Neural crest cell (in vitro differentiated cells): ENCODE measurements around the gene SLMAP. TPM values are rescaled to one million over a fixed set of nuclear protein-coding genes. Genes with fewer than 3 reads are reported as not detected.

ENCODE experiments used
- DNase-seq: peaks from one replicate; pipeline ENCODE4 v3.0.0; 2021; ENCODE audit warnings: low read depth, mixed read lengths, low spot score
- H3K27ac Mint-ChIP-seq: one replicate; pipeline ENCODE4 v1.8.0; 2021; ENCODE audit warnings: mild to moderate bottlenecking, mixed read lengths; ENCODE audit not compliant: unreplicated experiment
- H3K27me3 Mint-ChIP-seq: 2 replicates; pipeline ENCODE4 v1.8.0; 2021; ENCODE audit warnings: low read depth, mild to moderate bottlenecking, mixed read lengths
- H3K36me3 Mint-ChIP-seq: 2 replicates; pipeline ENCODE4 v1.8.0; 2021; ENCODE audit warnings: low read depth, mild to moderate bottlenecking, mixed read lengths
- H3K4me1 Mint-ChIP-seq: 2 replicates; pipeline ENCODE4 v1.8.0; 2021; ENCODE audit warnings: mixed read lengths
- H3K4me3 Mint-ChIP-seq: one replicate; pipeline ENCODE4 v1.8.0; 2021; ENCODE audit warnings: mild to moderate bottlenecking, mixed read lengths
- H3K9me3 Mint-ChIP-seq: 2 replicates; pipeline ENCODE4 v1.8.0; 2021; ENCODE audit warnings: mixed read lengths
- CTCF ChIP-seq: fragments of 200-600 bp; sonication (generic); conservative IDR thresholded peaks from 2 replicates; pipeline ENCODE4 v1.5.0; 2021; ENCODE audit warnings: antibody characterized with exemption, mild to moderate bottlenecking
- total RNA-seq: library from RNA; stranded (reverse); gene quantifications from 2 replicates; pipeline ENCODE4 v1.2.1, GENCODE V29; 2021

SLMAP gene
- total RNA-seq, 1 donor from 2014 or later = 45.7 TPM

GRCh38 chr3:57973715-57974477, 217.8 kb downstream of the SLMAP start:
- H3K27ac Mint-ChIP-seq = no peak overlapping the region
- peaks cover 21% of the 10 kb centered on the region for H3K4me1 Mint-ChIP-seq
- H3K4me3 Mint-ChIP-seq = no peak overlapping the region
- no peaks in the 10 kb centered on the region for H3K27me3 Mint-ChIP-seq
- DNase-seq = no peak
- no peaks in the 10 kb centered on the region for H3K9me3 Mint-ChIP-seq
- no peak for TF ChIP-seq CTCF
- no peaks in the 10 kb centered on the region for H3K36me3 Mint-ChIP-seq

GRCh38 chr3:57974796-57975388, 218.8 kb downstream of the SLMAP start:
- no peak for TF ChIP-seq CTCF
- Mint-ChIP-seq H3K27ac (no peak overlapping the region), H3K4me1 (peaks cover 16% of the 10 kb centered on the region), H3K36me3 (no peaks in the 10 kb centered on the region), H3K9me3 (no peaks in the 10 kb centered on the region), H3K4me3 (no peak overlapping the region), H3K27me3 (no peaks in the 10 kb centered on the region)
- no peak for DNase-seq

- peaks cover 11% of the 10 kb centered on the region for H3K4me1 Mint-ChIP-seq
- H3K36me3 Mint-ChIP-seq = no peaks in the 10 kb centered on the region
- peak; percentile 4 for TF ChIP-seq CTCF
- no peak overlapping the region for H3K4me3 Mint-ChIP-seq
- no peaks in the 10 kb centered on the region for H3K27me3 Mint-ChIP-seq
- no peak overlapping the region for H3K27ac Mint-ChIP-seq
- no peak for DNase-seq
- H3K9me3 Mint-ChIP-seq = no peaks in the 10 kb centered on the region
Observed at GRCh38 chr3:57977818-57978235, 221.7 kb downstream of the SLMAP start.

GRCh38 chr3:57978316-57978715, 222.2 kb downstream of the SLMAP start:
- H3K36me3 Mint-ChIP-seq = no peaks in the 10 kb centered on the region
- TF ChIP-seq CTCF = no peak
- H3K27ac Mint-ChIP-seq = no peak overlapping the region
- no peak for DNase-seq
- H3K9me3 Mint-ChIP-seq = no peaks in the 10 kb centered on the region
- H3K4me1 Mint-ChIP-seq = peaks cover 14% of the 10 kb centered on the region
- H3K4me3 Mint-ChIP-seq = no peak overlapping the region
- no peaks in the 10 kb centered on the region for H3K27me3 Mint-ChIP-seq

Other genes starting within 250 kb of the SLMAP start
- gene DNAH12, start 212.0 kb upstream of the SLMAP start, total RNA-seq = 0.09 and 0.34 TPM in 2 replicates
- gene PDE12, start 200.0 kb upstream of the SLMAP start, total RNA-seq = 19.5 and 20.0 TPM in 2 replicates
- gene ARF4, start 159.0 kb upstream of the SLMAP start, total RNA-seq = 113 and 123 TPM in 2 replicates
- 33.4 and 42.0 TPM in 2 replicates for gene DENND6A, start 63.2 kb upstream of the SLMAP start, total RNA-seq